GM19025 (cell line): Measurements from ENCODE around the gene NRL.

Experiments used
- ATAC-seq: cut with Tn5 transposase; IDR thresholded peaks from one replicate; pipeline ENCODE4 v1.9.1; 2021; ENCODE audit warnings: mild to moderate bottlenecking, low read depth, moderate library complexity; ENCODE audit not compliant: unreplicated experiment

Gene NRL

DNA sequence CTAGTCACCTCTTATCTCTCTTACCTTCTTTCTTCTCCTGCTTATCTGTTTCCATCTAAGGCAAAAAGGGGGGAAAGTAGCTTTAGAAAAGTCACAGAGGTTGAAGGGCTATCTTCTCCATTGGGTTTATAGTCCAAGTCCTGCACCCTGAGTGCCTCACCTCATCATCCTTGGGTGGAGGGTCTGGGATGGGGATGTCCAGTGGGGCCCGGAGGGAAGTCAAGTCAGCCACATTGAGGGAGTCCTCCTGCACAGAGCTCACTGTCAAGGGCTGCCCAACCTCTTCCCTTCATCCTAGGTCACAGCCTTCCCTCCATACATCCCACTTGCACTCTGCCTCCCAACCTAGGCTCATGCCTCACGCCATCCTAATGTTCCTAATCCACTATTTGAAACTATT lies 30.5 kb upstream of the NRL start:
- ATAC-seq, result no peak

- ATAC-seq, result no peak
These were observed 29.7 kb upstream of the NRL start for GRCh38 chr14:24144451-24144850.

- no peak for ATAC-seq
These were observed 28.8 kb upstream of the NRL start for GRCh38 chr14:24143511-24143910.

GRCh38 chr14:24141097-24141880 lies 26.5 kb upstream of the NRL start, which contains the start of gene EMC9:
EMC9 (minus strand) TSS chr14:24141591; CDS start chr14:24141304, 287 bp downstream.
- ATAC-seq, result peak; percentile 90

- no peak for ATAC-seq
These were observed 24.7 kb upstream of the NRL start for GRCh38 chr14:24139272-24139934.

GRCh38 chr14:24138396-24139271 lies 23.9 kb upstream of the NRL start:
- no peak for ATAC-seq

- no peak for ATAC-seq
These were observed 23.0 kb upstream of the NRL start for GRCh38 chr14:24137529-24138395.

DNA sequence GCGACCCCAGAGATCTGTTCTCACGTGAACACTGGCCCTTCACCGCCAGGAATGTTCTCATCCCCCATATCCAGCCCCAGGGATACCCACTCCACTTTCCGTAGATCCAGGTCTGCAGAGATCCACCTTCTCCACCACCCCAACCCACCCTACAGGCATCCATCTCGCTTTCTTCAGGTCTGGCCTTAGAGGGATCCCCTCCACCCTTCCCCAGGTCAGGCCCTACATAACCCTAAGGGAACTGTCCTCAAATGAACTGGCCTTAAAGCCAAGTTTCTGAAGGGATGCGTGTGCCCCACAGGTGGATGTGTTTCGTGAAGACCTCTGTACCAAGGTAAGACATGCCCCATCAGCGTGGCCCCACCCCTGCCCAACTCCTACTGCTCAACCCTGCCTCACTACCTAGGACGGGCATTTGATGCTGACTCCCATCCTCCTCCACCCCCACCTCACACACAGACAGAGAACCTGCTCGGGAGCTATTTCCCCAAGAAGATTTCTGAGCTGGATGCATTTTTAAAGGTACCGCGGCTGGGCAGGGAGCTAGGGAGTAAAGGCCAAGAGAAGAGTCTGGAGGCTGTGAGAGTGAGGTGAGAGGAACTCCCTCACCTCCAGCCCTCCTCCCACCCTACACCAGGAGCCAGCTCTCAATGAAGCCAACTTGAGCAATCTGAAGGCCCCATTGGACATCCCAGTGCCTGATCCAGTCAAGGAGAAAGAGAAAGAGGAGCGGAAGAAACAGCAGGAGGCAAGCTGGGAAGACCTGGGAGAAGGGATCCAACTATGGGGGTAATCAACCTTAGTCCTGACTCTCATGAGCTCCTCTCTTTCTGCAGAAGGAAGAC lies 22.2 kb upstream of the NRL start:
- no peak for ATAC-seq

DNA sequence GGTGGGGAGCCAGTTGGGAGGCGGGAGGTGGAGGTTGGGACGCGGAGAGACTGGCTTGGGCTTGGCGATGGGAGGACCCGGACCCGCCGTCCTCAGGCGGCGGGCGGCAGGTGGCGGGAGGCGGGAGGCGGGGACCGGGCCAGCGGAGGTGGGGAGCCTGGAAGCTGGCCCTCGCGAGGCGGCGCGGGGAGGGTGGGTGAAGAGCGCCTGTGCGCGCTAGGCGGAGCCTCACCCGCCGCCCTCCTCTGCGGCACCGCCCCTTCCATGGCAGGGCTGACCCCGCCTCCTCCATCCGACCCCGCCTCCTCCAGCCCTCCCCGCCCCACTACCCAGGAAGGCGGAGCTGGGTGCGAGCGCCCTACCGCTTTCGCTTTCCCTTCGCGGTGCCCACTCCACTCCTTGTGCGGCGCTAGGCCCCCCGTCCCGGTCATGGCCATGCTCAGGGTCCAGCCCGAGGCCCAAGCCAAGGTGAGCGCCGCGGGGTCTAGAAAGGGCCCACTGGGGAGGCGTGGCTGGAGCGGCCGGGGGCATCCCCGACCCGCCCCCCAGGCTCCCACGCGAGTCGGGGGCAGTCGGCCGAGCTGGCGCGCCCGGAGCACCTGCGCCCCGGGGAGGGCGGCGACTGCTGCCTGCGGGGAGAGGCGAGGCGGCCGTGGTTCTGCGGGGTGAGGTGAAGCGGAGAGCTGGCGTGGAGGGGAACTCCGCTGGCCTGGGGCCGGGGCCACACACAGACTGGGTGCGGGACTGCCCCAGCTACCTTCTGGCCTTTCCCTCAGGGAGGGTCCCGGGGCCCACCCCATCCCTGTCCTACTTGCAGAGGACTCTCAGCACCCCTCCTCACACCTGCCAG lies 21.3 kb upstream of the NRL start, which contains the start of gene PSME1:
Gene PSME1, plus strand, starts transcription at position 361 of the 850 bp plus-strand sequence. Its CDS starts 69 bp downstream, at position 430.
- peak; percentile 86 for ATAC-seq

DNA sequence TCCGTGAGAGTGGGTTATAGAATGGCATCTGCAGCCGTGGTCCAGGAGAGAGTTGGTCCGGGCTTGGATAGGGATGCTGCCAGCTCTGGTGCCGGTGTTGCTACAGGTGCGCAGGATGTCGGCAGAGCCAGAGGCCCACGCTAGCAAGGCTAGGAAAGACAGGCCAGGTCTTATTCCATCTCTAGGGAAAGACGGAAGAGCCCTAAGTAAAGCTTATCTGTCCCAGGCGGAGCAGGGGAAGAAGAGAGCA lies 20.8 kb upstream of the NRL start:
- ATAC-seq, result peak; percentile 2

DNA sequence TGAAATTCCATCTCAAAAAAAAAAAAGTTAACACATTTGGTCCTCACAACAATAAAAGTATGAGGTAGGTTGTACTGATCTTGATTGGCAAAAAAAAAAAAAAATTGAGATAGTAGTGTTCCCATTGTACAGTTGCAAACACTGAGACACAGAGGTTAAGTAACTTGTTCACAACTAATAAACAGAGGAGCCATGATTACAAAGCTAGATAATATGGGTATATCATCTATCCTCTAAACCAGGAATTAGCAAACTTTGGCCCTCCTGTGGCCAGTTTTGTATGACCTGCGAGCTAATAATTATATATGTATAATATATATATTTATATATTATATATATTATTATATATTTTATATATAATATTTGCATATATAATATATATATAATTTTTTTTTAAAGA lies 19.0 kb upstream of the NRL start:
- no peak for ATAC-seq

- no peak for ATAC-seq
These were observed 18.2 kb upstream of the NRL start for GRCh38 chr14:24132976-24133375.

DNA sequence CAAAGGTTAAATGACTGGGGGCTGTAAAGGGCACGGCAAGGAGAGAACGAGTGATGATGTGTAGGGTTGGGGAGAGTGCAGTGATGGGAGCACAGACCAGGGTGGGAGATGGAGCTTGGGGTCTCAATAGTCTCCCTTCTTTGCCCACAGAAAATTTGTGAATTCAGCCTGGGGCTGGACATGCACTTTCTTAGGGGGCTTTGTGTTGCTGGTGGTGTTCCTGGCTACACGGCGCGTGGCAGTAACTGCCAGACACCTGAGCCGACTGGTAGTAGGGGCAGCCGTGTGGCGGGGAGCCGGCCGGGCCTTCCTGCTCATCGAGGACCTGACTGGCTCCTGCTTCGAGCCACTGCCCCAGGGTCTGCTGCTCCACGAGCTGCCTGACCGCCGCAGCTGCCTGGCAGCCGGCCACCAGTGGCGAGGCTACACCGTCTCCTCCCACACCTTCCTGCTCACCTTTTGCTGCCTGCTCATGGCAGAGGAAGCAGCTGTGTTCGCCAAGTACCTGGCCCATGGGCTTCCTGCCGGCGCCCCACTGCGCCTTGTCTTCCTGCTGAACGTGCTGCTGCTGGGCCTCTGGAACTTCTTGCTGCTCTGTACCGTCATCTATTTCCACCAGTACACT lies 17.4 kb upstream of the NRL start:
- ATAC-seq, result no peak

DNA sequence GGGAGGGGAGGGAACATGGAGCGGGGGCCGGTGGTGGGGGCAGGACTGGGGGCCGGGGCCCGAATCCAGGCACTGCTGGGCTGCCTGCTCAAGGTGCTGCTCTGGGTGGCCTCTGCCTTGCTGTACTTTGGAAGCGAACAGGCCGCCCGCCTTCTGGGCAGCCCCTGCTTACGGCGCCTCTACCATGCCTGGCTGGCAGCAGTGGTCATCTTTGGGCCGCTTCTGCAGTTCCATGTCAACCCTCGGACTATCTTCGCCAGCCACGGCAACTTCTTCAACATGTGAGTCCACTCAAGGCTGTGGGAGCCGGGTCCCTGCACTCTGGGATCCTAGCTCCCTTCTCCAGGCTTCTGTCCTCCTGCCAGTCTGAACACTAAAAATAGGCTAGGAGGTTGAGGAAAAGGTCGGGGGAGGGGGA lies 16.8 kb upstream of the NRL start:
- ATAC-seq, result no peak

GRCh38 chr14:24130717-24131548 lies 16.2 kb upstream of the NRL start:
- no peak for ATAC-seq

DNA sequence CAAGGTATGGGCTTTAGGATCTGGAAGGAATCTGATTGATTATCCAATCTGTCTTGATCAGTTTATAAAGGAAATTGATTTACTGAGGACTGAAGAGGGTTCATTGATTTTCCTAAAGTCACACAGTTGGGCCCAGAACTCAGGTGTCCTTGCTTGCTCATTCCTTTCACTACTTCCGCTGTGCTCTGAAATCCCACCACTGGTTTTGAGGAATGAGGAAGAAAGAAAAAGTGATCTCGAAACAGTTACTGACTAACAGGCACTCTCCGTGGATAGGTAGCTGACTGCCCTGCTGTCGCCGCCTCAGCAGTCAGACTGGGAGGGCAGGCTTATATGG lies 15.6 kb upstream of the NRL start, which contains the start of gene FITM1:
Gene FITM1, plus strand, starts transcription at position 280 of the 337 bp plus-strand sequence. CDS start 905 bp downstream, outside the sequence.
- ATAC-seq, result no peak

GRCh38 chr14:24129410-24129998 lies 14.8 kb upstream of the NRL start:
- no peak for ATAC-seq
